Measurements from ENCODE around the gene HNF1B.

DNA sequence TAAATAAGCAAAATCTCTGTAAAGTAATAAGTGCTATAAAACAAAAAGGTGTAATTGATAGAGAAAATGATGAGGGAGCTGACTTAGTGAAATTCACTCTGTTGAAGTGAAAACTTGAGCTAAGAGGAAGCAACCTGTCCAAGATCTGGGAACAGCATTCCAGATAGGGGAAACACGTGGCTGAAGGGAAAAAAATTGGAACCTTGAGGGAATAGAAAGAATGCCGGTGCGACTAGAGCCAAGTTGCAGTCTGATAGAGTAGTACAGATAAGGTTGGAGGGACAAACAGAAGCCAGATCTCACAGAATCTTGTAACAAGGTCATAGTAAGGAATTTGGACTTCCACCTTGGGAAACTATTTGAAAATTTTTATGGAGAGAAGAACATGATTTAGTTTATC, 101.0 kb downstream of the HNF1B start:
- TF ChIP-seq, protein P1, sequence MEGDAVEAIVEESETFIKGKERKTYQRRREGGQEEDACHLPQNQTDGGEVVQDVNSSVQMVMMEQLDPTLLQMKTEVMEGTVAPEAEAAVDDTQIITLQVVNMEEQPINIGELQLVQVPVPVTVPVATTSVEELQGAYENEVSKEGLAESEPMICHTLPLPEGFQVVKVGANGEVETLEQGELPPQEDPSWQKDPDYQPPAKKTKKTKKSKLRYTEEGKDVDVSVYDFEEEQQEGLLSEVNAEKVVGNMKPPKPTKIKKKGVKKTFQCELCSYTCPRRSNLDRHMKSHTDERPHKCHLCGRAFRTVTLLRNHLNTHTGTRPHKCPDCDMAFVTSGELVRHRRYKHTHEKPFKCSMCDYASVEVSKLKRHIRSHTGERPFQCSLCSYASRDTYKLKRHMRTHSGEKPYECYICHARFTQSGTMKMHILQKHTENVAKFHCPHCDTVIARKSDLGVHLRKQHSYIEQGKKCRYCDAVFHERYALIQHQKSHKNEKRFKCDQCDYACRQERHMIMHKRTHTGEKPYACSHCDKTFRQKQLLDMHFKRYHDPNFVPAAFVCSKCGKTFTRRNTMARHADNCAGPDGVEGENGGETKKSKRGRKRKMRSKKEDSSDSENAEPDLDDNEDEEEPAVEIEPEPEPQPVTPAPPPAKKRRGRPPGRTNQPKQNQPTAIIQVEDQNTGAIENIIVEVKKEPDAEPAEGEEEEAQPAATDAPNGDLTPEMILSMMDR (IDR thresholded peaks at IDR 0.05), result no peak
- no peak for TF ChIP-seq POLR2A (IDR thresholded peaks at IDR 0.05)

Data from right lobe of liver (tissue), 4 donors.